H9 (cell line): ENCODE measurements around the gene TAF9B. TPM values are rescaled to one million over a fixed set of nuclear protein-coding genes. Genes with fewer than 3 reads are reported as not detected.

Source experiments
- DNase-seq: peaks from one replicate; pipeline ENCODE4 v3.0.0-alpha.2; 2017
- H2AFZ ChIP-seq: one replicate; pipeline ENCODE4 v1.6.1; 2013; ENCODE audit warnings: mild to moderate bottlenecking, low read length, control low read depth, moderate library complexity
- H2AK5ac ChIP-seq: 2 replicates; pipeline ENCODE4 v1.6.1; 2013; ENCODE audit warnings: low read length, control low read depth, mixed read lengths; ENCODE audit not compliant: insufficient read length
- H2BK120ac ChIP-seq: one replicate; pipeline ENCODE4 v1.6.1; 2013; ENCODE audit warnings: low read depth, mild to moderate bottlenecking, low read length, control low read depth, inconsistent platforms; ENCODE audit not compliant: poor library complexity, severe bottlenecking
- H2BK12ac ChIP-seq: 2 replicates; pipeline ENCODE4 v1.6.1; 2013; ENCODE audit warnings: low read length, control low read depth, mixed read lengths, low read depth; ENCODE audit not compliant: insufficient read length
- H2BK15ac ChIP-seq: 2 replicates; pipeline ENCODE4 v1.6.1; 2013; ENCODE audit warnings: low read depth, low read length, control low read depth
- H2BK20ac ChIP-seq: one replicate; pipeline ENCODE4 v1.6.1; 2013; ENCODE audit warnings: low read depth, mild to moderate bottlenecking, low read length, control low read depth, inconsistent platforms; ENCODE audit not compliant: poor library complexity, severe bottlenecking
- H2BK5ac ChIP-seq: 2 replicates; pipeline ENCODE4 v1.6.1; 2013; ENCODE audit warnings: low read length, control low read depth, mixed read lengths; ENCODE audit not compliant: insufficient read length
- H3K14ac ChIP-seq: 2 replicates; pipeline ENCODE4 v1.6.1; 2013; ENCODE audit warnings: low read length, control low read depth; ENCODE audit not compliant: insufficient read depth
- H3K18ac ChIP-seq: 2 replicates; pipeline ENCODE4 v1.6.1; 2013; ENCODE audit warnings: low read depth, mild to moderate bottlenecking, mixed read lengths, low read length, control low read depth; ENCODE audit not compliant: insufficient read length
- H3K23ac ChIP-seq: 2 replicates; pipeline ENCODE4 v1.6.1; 2013; ENCODE audit warnings: low read length, control low read depth, mixed read lengths, low read depth; ENCODE audit not compliant: insufficient read length
- H3K23me2 ChIP-seq: 2 replicates; pipeline ENCODE4 v1.6.1; 2013; ENCODE audit warnings: low read depth, mild to moderate bottlenecking, mixed read lengths, low read length, control low read depth; ENCODE audit not compliant: insufficient read length, poor library complexity, severe bottlenecking
- H3K27ac ChIP-seq: 2 replicates; pipeline ENCODE4 v1.5.1; 2013; ENCODE audit warnings: low read length, control low read depth, mixed read lengths, low read depth; ENCODE audit not compliant: insufficient read length
- H3K27me3 ChIP-seq: 2 replicates; pipeline ENCODE4 v1.6.1; 2013; ENCODE audit warnings: low read length, control low read depth, inconsistent platforms; ENCODE audit not compliant: insufficient read depth
- H3K4ac ChIP-seq: 2 replicates; pipeline ENCODE4 v1.6.1; 2013; ENCODE audit warnings: low read depth, mild to moderate bottlenecking, control low read depth, inconsistent platforms, low read length, moderate library complexity
- H3K4me1 ChIP-seq: 2 replicates; pipeline ENCODE4 v1.6.1; 2013; ENCODE audit warnings: low read length, control low read depth, inconsistent platforms; ENCODE audit not compliant: insufficient read depth
- H3K4me2 ChIP-seq: 2 replicates; pipeline ENCODE4 v1.6.1; 2013; ENCODE audit warnings: low read length, control low read depth, mixed read lengths; ENCODE audit not compliant: insufficient read length, insufficient read depth
- H3K56ac ChIP-seq: 2 replicates; pipeline ENCODE4 v1.6.1; 2013; ENCODE audit warnings: low read depth, mild to moderate bottlenecking, mixed read lengths, low read length, control low read depth; ENCODE audit not compliant: insufficient read length
- H3K79me1 ChIP-seq: 2 replicates; pipeline ENCODE4 v1.6.1; 2013; ENCODE audit warnings: low read depth, mild to moderate bottlenecking, moderate library complexity, low read length, control low read depth, inconsistent platforms; ENCODE audit not compliant: insufficient read depth, poor library complexity, severe bottlenecking
- H3K79me2 ChIP-seq: 2 replicates; pipeline ENCODE4 v1.6.1; 2013; ENCODE audit warnings: low read length, control low read depth, inconsistent platforms; ENCODE audit not compliant: insufficient read depth
- H3K9ac ChIP-seq: 2 replicates; pipeline ENCODE4 v1.6.1; 2013; ENCODE audit warnings: low read length, control low read depth, mixed read lengths; ENCODE audit not compliant: insufficient read length; ENCODE audit errors: extremely low read depth
- H3K9me3 ChIP-seq: one replicate; pipeline ENCODE4 v1.6.1; 2013; ENCODE audit warnings: low read depth, low read length, inconsistent platforms; ENCODE audit not compliant: control insufficient read depth
- H3T11ph ChIP-seq: one replicate; pipeline ENCODE4 v1.6.1; 2013; ENCODE audit warnings: mild to moderate bottlenecking, low read length, control low read depth, inconsistent platforms
- H4K20me1 ChIP-seq: one replicate; pipeline ENCODE4 v1.6.1; 2013; ENCODE audit not compliant: control insufficient read depth, insufficient read length, insufficient read depth
- H4K5ac ChIP-seq: 2 replicates; pipeline ENCODE4 v1.6.1; 2013; ENCODE audit warnings: low read depth, mild to moderate bottlenecking, mixed read lengths, low read length, control low read depth; ENCODE audit not compliant: insufficient read length
- H4K8ac ChIP-seq: replicated peaks from 2 replicates; pipeline ENCODE4 v1.6.1; 2013; ENCODE audit warnings: low read length, control low read depth, mixed read lengths, low read depth; ENCODE audit not compliant: insufficient read length
- H4K91ac ChIP-seq: 2 replicates; pipeline ENCODE4 v1.6.1; 2013; ENCODE audit warnings: low read depth, mild to moderate bottlenecking, moderate library complexity, mixed read lengths, low read length, control low read depth; ENCODE audit not compliant: insufficient read length
- H3K27ac Mint-ChIP-seq, 3 experiments: 2 replicates in 2 of 3; 3 replicates in 1 of 3; pipeline ENCODE4 v1.8.0; 2020 to 2021; ENCODE audit warnings: mixed read lengths in 3 of 3, mild to moderate bottlenecking in 1 of 3, moderate library complexity in 1 of 3
- H3K27me3 Mint-ChIP-seq: 2 replicates; pipeline ENCODE4 v1.8.0; 2021; ENCODE audit warnings: low read depth, mild to moderate bottlenecking, moderate library complexity, mixed read lengths
- H3K36me3 Mint-ChIP-seq, 3 experiments: 2 replicates in 2 of 3; 3 replicates in 1 of 3; pipeline ENCODE4 v1.8.0; 2020 to 2021; ENCODE audit warnings: low read depth in 3 of 3, mixed read lengths in 3 of 3; ENCODE audit not compliant: insufficient read depth in 1 of 3
- H3K4me1 Mint-ChIP-seq, 2 experiments: 2 replicates each; pipeline ENCODE4 v1.8.0; 2020; ENCODE audit warnings: mixed read lengths in 2 of 2
- H3K4me3 Mint-ChIP-seq, 2 experiments: 2 replicates in 1 of 2; 3 replicates in 1 of 2; pipeline ENCODE4 v1.8.0; 2020 to 2021; ENCODE audit warnings: mild to moderate bottlenecking in 2 of 2, mixed read lengths in 2 of 2, moderate library complexity in 1 of 2
- H3K9me3 Mint-ChIP-seq, 2 experiments: 2 replicates in 1 of 2; 3 replicates in 1 of 2; pipeline ENCODE4 v1.8.0; 2020; ENCODE audit warnings: mild to moderate bottlenecking in 2 of 2, mixed read lengths in 2 of 2, moderate library complexity in 1 of 2
- CTCF ChIP-seq: fragments of 200-600 bp; sonication (generic); conservative IDR thresholded peaks from 3 replicates; pipeline ENCODE4 v1.8.0; 2021; ENCODE audit warnings: antibody characterized with exemption, mild to moderate bottlenecking
- WGBS: extraction: QIAGEN DNeasy Blood & Tissue Kit; methylation state at CpG from one replicate; pipeline ENCODE4 v1.1.7; 2013; ENCODE audit warnings: missing lambda C conversion rate, low lambda C conversion rate, mixed read lengths; ENCODE audit not compliant: insufficient read length; ENCODE audit errors: extremely low coverage; 5-methylcytosine and 5-hydroxymethylcytosine counted together
- total RNA-seq: library from RNA; stranded (reverse); gene quantifications from 2 replicates; pipeline ENCODE4 v1.2.1, GENCODE V29; 2021

TAF9B gene
- total RNA-seq, 1 experiment from 2014 or later: 34.9 TPM

- Histone ChIP-seq H4K8ac (no peak overlapping the region), H3K18ac (no peak overlapping the region), H4K20me1 (no peaks in the 10 kb centered on the region), H3K14ac (no peak overlapping the region), H3K4ac (no peak overlapping the region), H3K23ac (no peak overlapping the region), H2BK120ac (no peak overlapping the region), H3K79me2 (no peaks in the 10 kb centered on the region), H3K4me2 (no peak overlapping the region), H3K23me2 (no peaks in the 10 kb centered on the region), H2AFZ (no peak overlapping the region), H3T11ph (no peak overlapping the region), H2BK5ac (no peak overlapping the region), H2AK5ac (no peak overlapping the region), H3K4me1 (no peaks in the 10 kb centered on the region), H4K5ac (no peak overlapping the region), H4K91ac (no peak overlapping the region), H3K27me3 (no peaks in the 10 kb centered on the region), H3K79me1 (no peaks in the 10 kb centered on the region), H3K56ac (no peak overlapping the region), H3K27ac (no peak overlapping the region), H3K9me3 (no peaks in the 10 kb centered on the region), H2BK15ac (no peak overlapping the region), H2BK20ac (no peak overlapping the region), H3K9ac (no peak overlapping the region), H2BK12ac (no peak overlapping the region)
- DNase-seq: no peak
- WGBS: no CpG with 5 or more reads among the region's 7 CpGs
- peaks cover 74 to 81% of the 10 kb centered on the region in 2 experiments for H3K9me3 Mint-ChIP-seq
- no peak overlapping the region for H3K4me3 Mint-ChIP-seq
- H3K4me1 Mint-ChIP-seq: no peaks in the 10 kb centered on the region
- H3K36me3 Mint-ChIP-seq: peaks cover 12 to 17% (median 14%) of the 10 kb centered on the region in 3 experiments
- H3K27me3 Mint-ChIP-seq: no peaks in the 10 kb centered on the region
- no peak overlapping the region for H3K27ac Mint-ChIP-seq
- no peak for TF ChIP-seq CTCF
Observed at GRCh38 chrX:78182881-78183280, 43.4 kb upstream of the TAF9B start.
